ENCODE results near the gene KRT81.
"Not testable (repeated sequence)": the region's sequence is repeated elsewhere in the genome, so short reads cannot be mapped to it uniquely, and the experiment has no call there.

Gene KRT81

GRCh38 chr12:52306731-52307130 lies 15.4 kb upstream of the KRT81 start:
- H3K27ac ChIP-seq (ENCODE audit: low read length, poor library complexity, severe bottlenecking), result no peak overlapping the region

DNA sequence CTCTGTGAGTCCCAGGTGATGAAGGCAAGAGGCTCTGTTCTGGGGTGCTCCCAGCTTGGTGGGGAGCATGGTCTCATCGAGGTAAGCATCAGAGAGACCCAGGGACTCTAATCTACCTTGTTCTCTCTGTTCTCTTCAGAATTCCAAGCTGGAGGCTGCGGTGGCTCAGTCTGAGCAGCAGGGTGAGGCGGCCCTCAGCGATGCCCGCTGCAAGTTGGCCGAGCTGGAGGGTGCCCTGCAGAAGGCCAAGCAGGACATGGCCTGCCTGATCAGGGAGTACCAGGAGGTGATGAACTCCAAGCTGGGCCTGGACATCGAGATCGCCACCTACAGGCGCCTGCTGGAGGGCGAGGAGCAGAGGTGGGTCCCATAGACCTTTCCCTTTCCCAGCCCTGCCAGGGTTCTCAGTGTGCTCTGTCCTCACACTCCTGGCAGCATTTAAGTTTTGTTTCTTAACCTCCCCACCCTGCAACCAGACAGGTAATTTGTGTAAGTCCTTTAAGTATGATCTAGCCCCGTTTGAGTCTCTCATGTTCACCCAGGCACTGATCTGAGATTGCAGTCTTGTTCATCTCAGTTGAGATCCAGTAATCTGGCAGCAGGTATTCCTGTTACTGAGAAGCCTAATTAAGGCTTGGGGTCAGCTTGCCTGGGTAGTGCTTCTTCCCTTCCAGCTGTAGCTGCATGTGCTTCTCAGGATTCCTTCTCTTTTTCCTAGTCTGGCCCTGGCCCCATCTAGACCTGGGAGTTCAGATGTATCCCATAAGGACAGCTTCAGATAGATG lies 14.8 kb upstream of the KRT81 start:
- 52% methylated on average over 9 of the region's 11 CpGs for WGBS
- Histone ChIP-seq H2AK5ac (ENCODE audit: low read length, severe bottlenecking) (no peak overlapping the region), H3K18ac (ENCODE audit: low read depth in 1 of 2, low read length in 2 of 2) (no peak overlapping the region), H4K91ac (ENCODE audit: low read length) (no peak overlapping the region), H3K9me3 (ENCODE audit: control insufficient read depth, low read length) (no peaks in the 10 kb centered on the region), H3K14ac (ENCODE audit: low read length in 2 of 2) (no peak overlapping the region), H2BK12ac (ENCODE audit: low read length in 2 of 2) (no peak overlapping the region), H3K79me1 (replicated peaks; ENCODE audit: low read length, poor library complexity, severe bottlenecking) (no peaks in the 10 kb centered on the region), H3K4me1 (ENCODE audit: control insufficient read depth, insufficient read depth, low read depth, low read length) (peaks cover 8% of the 10 kb centered on the region), H3K36me3 (ENCODE audit: control insufficient read depth in 1 of 2, insufficient read depth in 2 of 2, low read depth in 1 of 2, low read length in 2 of 2) (no peaks in the 10 kb centered on the region), H4K8ac (ENCODE audit: low read length) (no peak overlapping the region), H2BK120ac (ENCODE audit: low read depth, low read length) (no peak overlapping the region), H3K27ac (ENCODE audit: low read length, poor library complexity, severe bottlenecking) (no peak overlapping the region), H3K4me2 (ENCODE audit: low read length, poor library complexity, severe bottlenecking) (no peak overlapping the region), H2BK15ac (ENCODE audit: low read depth, poor library complexity, severe bottlenecking) (no peak overlapping the region), H2BK5ac (ENCODE audit: low read depth, low read length, poor library complexity, severe bottlenecking) (no peak overlapping the region), H3K27me3 (ENCODE audit: control insufficient read depth in 1 of 2, insufficient read depth in 1 of 2, low read length in 2 of 2) (peaks cover 64 to 71% of the 10 kb centered on the region in 2 experiments), H2AFZ (ENCODE audit: low read depth, low read length) (no peak overlapping the region), H3K9ac (ENCODE audit: low read length) (no peak overlapping the region), H3K4me3 (ENCODE audit: insufficient read depth in 1 of 2, low read depth in 1 of 2, low read length in 2 of 2) (no peak overlapping the region), H3K23ac (ENCODE audit: low read length in 2 of 2) (no peak overlapping the region), H3K4ac (ENCODE audit: low read depth in 1 of 2, low read length in 2 of 2) (no peak overlapping the region)
- DNase-seq, result no peak

More at GRCh38 chr12:52306731-52307130, 15.4 kb upstream of the KRT81 start:
- Histone ChIP-seq H3K23ac (ENCODE audit: low read length in 2 of 2) (no peak overlapping the region), H3K36me3 (ENCODE audit: control insufficient read depth in 1 of 2, insufficient read depth in 2 of 2, low read depth in 1 of 2, low read length in 2 of 2) (no peaks in the 10 kb centered on the region), H3K4me1 (ENCODE audit: control insufficient read depth, insufficient read depth, low read depth, low read length) (peaks cover 8% of the 10 kb centered on the region), H2AFZ (ENCODE audit: low read depth, low read length) (no peak overlapping the region), H2BK15ac (ENCODE audit: low read depth, poor library complexity, severe bottlenecking) (no peak overlapping the region), H3K9me3 (ENCODE audit: control insufficient read depth, low read length) (no peaks in the 10 kb centered on the region), H4K91ac (ENCODE audit: low read length) (no peak overlapping the region), H2AK5ac (ENCODE audit: low read length, severe bottlenecking) (no peak overlapping the region), H3K4me3 (ENCODE audit: insufficient read depth in 1 of 2, low read depth in 1 of 2, low read length in 2 of 2) (no peak overlapping the region), H2BK5ac (ENCODE audit: low read depth, low read length, poor library complexity, severe bottlenecking) (no peak overlapping the region), H3K9ac (ENCODE audit: low read length) (no peak overlapping the region), H2BK120ac (ENCODE audit: low read depth, low read length) (no peak overlapping the region), H3K4me2 (ENCODE audit: low read length, poor library complexity, severe bottlenecking) (no peak overlapping the region), H4K8ac (ENCODE audit: low read length) (no peak overlapping the region), H2BK12ac (ENCODE audit: low read length in 2 of 2) (no peak overlapping the region), H3K79me1 (replicated peaks; ENCODE audit: low read length, poor library complexity, severe bottlenecking) (no peaks in the 10 kb centered on the region), H3K4ac (ENCODE audit: low read depth in 1 of 2, low read length in 2 of 2) (no peak overlapping the region), H3K27me3 (ENCODE audit: control insufficient read depth in 1 of 2, insufficient read depth in 1 of 2, low read length in 2 of 2) (peaks cover 65 to 72% of the 10 kb centered on the region in 2 experiments), H3K18ac (ENCODE audit: low read depth in 1 of 2, low read length in 2 of 2) (no peak overlapping the region), H3K14ac (ENCODE audit: low read length in 2 of 2) (no peak overlapping the region)
- DNase-seq, result no peak
- 90% methylated on average over 1 of the region's 2 CpGs for WGBS

GRCh38 chr12:52304941-52305411 lies 13.6 kb upstream of the KRT81 start:
- H4K8ac ChIP-seq (ENCODE audit: low read length); H3K9me3 ChIP-seq (ENCODE audit: control insufficient read depth, low read length); H3K79me1 ChIP-seq (replicated peaks; ENCODE audit: low read length, poor library complexity, severe bottlenecking); H3K4me1 ChIP-seq (ENCODE audit: control insufficient read depth, insufficient read depth, low read depth, low read length); H3K36me3 ChIP-seq (ENCODE audit: control insufficient read depth in 1 of 2, insufficient read depth in 2 of 2, low read depth in 1 of 2, low read length in 2 of 2); H3K9ac ChIP-seq (ENCODE audit: low read length); H2BK15ac ChIP-seq (ENCODE audit: low read depth, poor library complexity, severe bottlenecking); H2BK5ac ChIP-seq (ENCODE audit: low read depth, low read length, poor library complexity, severe bottlenecking); H3K18ac ChIP-seq (ENCODE audit: low read depth in 1 of 2, low read length in 2 of 2); H2AFZ ChIP-seq (ENCODE audit: low read depth, low read length); H4K91ac ChIP-seq (ENCODE audit: low read length); H3K27ac ChIP-seq (ENCODE audit: low read length, poor library complexity, severe bottlenecking); H2BK12ac ChIP-seq (ENCODE audit: low read length in 2 of 2); H3K14ac ChIP-seq (ENCODE audit: low read length in 2 of 2); H2AK5ac ChIP-seq (ENCODE audit: low read length, severe bottlenecking); H3K23ac ChIP-seq (ENCODE audit: low read length in 2 of 2); H2BK120ac ChIP-seq (ENCODE audit: low read depth, low read length); H3K4me2 ChIP-seq (ENCODE audit: low read length, poor library complexity, severe bottlenecking); H3K4me3 ChIP-seq (ENCODE audit: insufficient read depth in 1 of 2, low read depth in 1 of 2, low read length in 2 of 2); DNase-seq; H3K4ac ChIP-seq (ENCODE audit: low read depth in 1 of 2, low read length in 2 of 2): not testable (repeated sequence)
- H3K27me3 ChIP-seq (ENCODE audit: control insufficient read depth in 1 of 2, insufficient read depth in 1 of 2, low read length in 2 of 2), result peaks cover 62 to 71% of the 10 kb centered on the region in 2 experiments
- WGBS, result 80% methylated on average over 15 of the region's 15 CpGs

GRCh38 chr12:52302242-52302914 lies 11.0 kb upstream of the KRT81 start:
- not testable (repeated sequence) for H2BK15ac ChIP-seq (ENCODE audit: low read depth, poor library complexity, severe bottlenecking); H3K4me3 ChIP-seq (ENCODE audit: insufficient read depth in 1 of 2, low read depth in 1 of 2, low read length in 2 of 2); DNase-seq; H3K23ac ChIP-seq (ENCODE audit: low read length in 2 of 2); H3K27ac ChIP-seq (ENCODE audit: low read length, poor library complexity, severe bottlenecking); H3K79me1 ChIP-seq (replicated peaks; ENCODE audit: low read length, poor library complexity, severe bottlenecking); H3K9ac ChIP-seq (ENCODE audit: low read length); H2AFZ ChIP-seq (ENCODE audit: low read depth, low read length); H4K8ac ChIP-seq (ENCODE audit: low read length); H3K4me2 ChIP-seq (ENCODE audit: low read length, poor library complexity, severe bottlenecking); H2BK120ac ChIP-seq (ENCODE audit: low read depth, low read length); H2BK5ac ChIP-seq (ENCODE audit: low read depth, low read length, poor library complexity, severe bottlenecking); H3K4me1 ChIP-seq (ENCODE audit: control insufficient read depth, insufficient read depth, low read depth, low read length); H2BK12ac ChIP-seq (ENCODE audit: low read length in 2 of 2); H3K14ac ChIP-seq (ENCODE audit: low read length in 2 of 2); H2AK5ac ChIP-seq (ENCODE audit: low read length, severe bottlenecking); H3K9me3 ChIP-seq (ENCODE audit: control insufficient read depth, low read length); H3K36me3 ChIP-seq (ENCODE audit: control insufficient read depth in 1 of 2, insufficient read depth in 2 of 2, low read depth in 1 of 2, low read length in 2 of 2); H3K4ac ChIP-seq (ENCODE audit: low read depth in 1 of 2, low read length in 2 of 2); H3K18ac ChIP-seq (ENCODE audit: low read depth in 1 of 2, low read length in 2 of 2); H4K91ac ChIP-seq (ENCODE audit: low read length)
- H3K27me3 ChIP-seq (ENCODE audit: control insufficient read depth in 1 of 2, insufficient read depth in 1 of 2, low read length in 2 of 2), result peaks cover 47 to 63% of the 10 kb centered on the region in 2 experiments
- whole genome bisulfite sequencing, result no CpG with 5 or more reads among the region's 5 CpGs
